HepG2 (cell line): ENCODE results near the gene TMEM33. TPM values are rescaled to one million over a fixed set of nuclear protein-coding genes. Genes with fewer than 3 reads are reported as not detected.

Experiments used
- ATAC-seq: fragments of 200-7000 bp; cut with Tn5 transposase; 3 replicates; pipeline ENCODE4 v1.9.1; 2020; ENCODE audit warnings: mild to moderate bottlenecking, moderate library complexity
- BruUV-seq: library from RNA; stranded (reverse); fragments of 400-500 nt; replicated peaks from 2 replicates; lab custom pipeline; 2021; lab: Mats Ljungman, UMichigan
- CTCF ChIA-PET: fragments of 300-600 bp; formaldehyde crosslinking; extraction: SDS; loops from one replicate; lab custom pipeline; 2021; ENCODE audit warnings: low total read pairs, inconsistent platforms, low intra/inter-chr PET ratio; lab: Yijun Ruan, JAX
- POLR2A ChIA-PET: fragments of 350-600 bp; sonication (Branson Sonifier 250); formaldehyde crosslinking; loops from one replicate; lab custom pipeline; 2020; ENCODE audit warnings: antibody characterized with exemption, inconsistent platforms; lab: Yijun Ruan, JAX
- DNase-seq: peaks from one replicate; pipeline ENCODE4 v3.0.0-alpha.2; 2015; ENCODE audit warnings: low spot score
- FAIRE-seq: peaks from 3 replicates; lab custom pipeline; 2011; peaks lifted over from hg19 to GRCh38; lab: Jason Lieb, UNC
- H2AFZ ChIP-seq: one replicate; pipeline ENCODE4 v1.6.1; 2011; ENCODE audit warnings: low read length, inconsistent platforms
- H3K27ac ChIP-seq: fragments of 300-600 bp; 3 replicates; pipeline ENCODE4 v1.8.0; 2011; ENCODE audit warnings: mixed run types, mild to moderate bottlenecking, mixed read lengths, low read length, inconsistent platforms; ENCODE audit not compliant: insufficient read depth; ENCODE audit errors: extremely low read length
- H3K27me3 ChIP-seq, 2 experiments: fragments of 200-600 bp in 1 of 2; 2 replicates in 1 of 2; 3 replicates in 1 of 2; pipeline versions ENCODE4 v1.6.0 to v1.8.0; 2011; ENCODE audit warnings: low read length in 2 of 2, mild to moderate bottlenecking in 2 of 2, moderate library complexity in 2 of 2, inconsistent platforms in 1 of 2; ENCODE audit not compliant: insufficient read depth in 2 of 2, control insufficient read depth in 1 of 2
- H3K36me3 ChIP-seq, 2 experiments: fragments of 200-600 bp in 1 of 2; replicated peaks in 1 of 2; 2 replicates in 1 of 2; 3 replicates in 1 of 2; pipeline versions ENCODE4 v1.5.1 to v1.8.0; 2011; ENCODE audit warnings: low read length in 2 of 2, inconsistent platforms in 1 of 2; ENCODE audit not compliant: insufficient read depth in 2 of 2, control insufficient read depth in 1 of 2
- H3K4me1 ChIP-seq: 2 replicates; pipeline ENCODE4 v1.5.1; 2012; ENCODE audit warnings: low read length, inconsistent platforms; ENCODE audit not compliant: insufficient read depth
- H3K4me2 ChIP-seq: 2 replicates; pipeline ENCODE4 v1.6.0; 2011; ENCODE audit warnings: low read depth, low read length, inconsistent platforms
- H3K4me3 ChIP-seq, 3 experiments: fragments of 200-600 bp in 1 of 3; sonication (generic), shearing (Covaris generic) in 1 of 3; replicated peaks in 1 of 3; 2 replicates each; pipeline ENCODE4 v1.5.1; 2011 to 2016; ENCODE audit warnings: low read length in 3 of 3, inconsistent platforms in 2 of 3, low read depth in 2 of 3, mild to moderate bottlenecking in 2 of 3, control low read depth in 1 of 3, mixed read lengths in 1 of 3; ENCODE audit not compliant: insufficient read depth in 1 of 3
- H3K79me2 ChIP-seq: one replicate; pipeline ENCODE4 v1.6.1; 2011; ENCODE audit warnings: low read length, inconsistent platforms; ENCODE audit not compliant: insufficient read depth
- H3K9ac ChIP-seq: 2 replicates; pipeline ENCODE4 v1.6.0; 2011; ENCODE audit warnings: mild to moderate bottlenecking, low read depth, low read length, inconsistent platforms; ENCODE audit not compliant: insufficient read depth
- H3K9me3 ChIP-seq: 2 replicates; pipeline ENCODE4 v1.5.1; 2012; ENCODE audit warnings: mild to moderate bottlenecking, low read length
- H4K20me1 ChIP-seq: 2 replicates; pipeline ENCODE4 v1.6.0; 2011; ENCODE audit warnings: inconsistent platforms, mild to moderate bottlenecking, low read length, moderate library complexity; ENCODE audit not compliant: insufficient read depth
- CSRNP2 ChIP-seq: sonication (generic); formaldehyde crosslinking; conservative IDR thresholded peaks from 2 replicates; pipeline ENCODE4 v1.8.0; 2022; ENCODE audit warnings: low read depth, missing genetic modification reagents
- CTCF ChIP-seq: sonication (generic); formaldehyde crosslinking; IDR thresholded peaks from 2 replicates; pipeline ENCODE4 v1.5.0; 2020; ENCODE audit warnings: mild to moderate bottlenecking, missing genetic modification reagents, moderate library complexity
- SMC3 ChIP-seq: IDR thresholded peaks from 2 replicates; pipeline ENCODE4 v1.6.1; 2011; ENCODE audit warnings: low read length, improper control_type of control experiment
- SMYD3 ChIP-seq: sonication (generic); formaldehyde crosslinking; IDR thresholded peaks from 2 replicates; pipeline ENCODE4 v1.8.1; 2023; ENCODE audit warnings: mild to moderate bottlenecking, missing genetic modification reagents
- STAG1 ChIP-seq: sonication (generic); formaldehyde crosslinking; IDR thresholded peaks from 2 replicates; pipeline ENCODE4 v1.4.0; 2020; ENCODE audit warnings: missing genetic modification reagents
- WGBS: methylation state at CpG from one replicate; pipeline ENCODE4 v1.1.6; 2017; ENCODE audit warnings: low lambda C conversion rate; 5-methylcytosine and 5-hydroxymethylcytosine counted together
- in situ Hi-C: cut with HindIII; loops from 2 replicates; pipeline ENCODE4 v1.10.0; 2017; ENCODE audit warnings: low pct_unique_long_range_greater_than_20kb; ENCODE audit not compliant: extremely low pct_ligation_motif_present
- intact Hi-C: fragments of 100-400 bp; cut with micrococcal nuclease; formaldehyde crosslinking; loops from one replicate; pipeline ENCODE4 v1.10.0; 2022; ENCODE audit not compliant: unreplicated experiment
- polyA plus RNA-seq, 8 experiments: library from polyadenylated mRNA; depleted of rRNA in 3 of 8; stranded (reverse) in 7 of 8; unstranded in 1 of 8; fragments of >200 nt; fragmentation: Illumina TruSeq in 4 of 8; extraction: Trizol in 4 of 8; gene quantifications; 2 replicates each; pipeline versions ENCODE4 v1.2.1 to v1.2.3, GENCODE V29; 2011 to 2016; ENCODE audit warnings: low read depth in 4 of 8, missing spikeins in 1 of 8, mixed read lengths in 1 of 8; ENCODE audit not compliant: insufficient read depth in 1 of 8
- total RNA-seq, 5 experiments: library from RNA; depleted of rRNA; stranded (reverse); fragments of >200 nt; fragmentation: Illumina TruSeq; extraction: Trizol; gene quantifications; 2 replicates each; pipeline ENCODE4 v1.2.3, GENCODE V29; 2016; ENCODE audit warnings: low read depth in 1 of 5

The TMEM33 gene
- total and polyA plus RNA-seq, 2 of the 13 experiments (the other 11 are each of a cell fraction or from before 2014, with no cell fraction given), result 36.1 to 66.6 TPM

- no peaks in the 10 kb centered on the region for H3K27me3 ChIP-seq
- peak; percentile 54 for FAIRE-seq
- H3K36me3 ChIP-seq, result no peaks in the 10 kb centered on the region
- no peak overlapping the region for H2AFZ ChIP-seq
- H3K4me2 ChIP-seq, result no peak overlapping the region
- no peak overlapping the region for H3K27ac ChIP-seq
- intact Hi-C loops, result loop anchor here (1.0 kb wide), 3 partner anchors 34 to 607 kb away; no protein-coding TSS in a partner anchor
- 2% methylated on average over 3 of the region's 3 CpGs for WGBS
- TF ChIP-seq SMC3, result peak; percentile 80
- TF ChIP-seq CTCF (CRISPR knock-in tag), result peak; percentile 65
- TF ChIP-seq STAG1, result peak; percentile 66
- TF ChIP-seq CSRNP2, result no peak
- no peak for TF ChIP-seq SMYD3 (CRISPR knock-in tag)
- TF ChIP-seq, all 625 proteins: peak for 3
- in situ Hi-C loops, result loop anchor here (5.0 to 10.0 kb wide), 2 partner anchors 196 to 623 kb away; no protein-coding TSS in a partner anchor
- Histone ChIP-seq H3K9ac (no peak overlapping the region), H3K4me3 (no peak overlapping the region), H4K20me1 (no peaks in the 10 kb centered on the region), H3K9me3 (no peaks in the 10 kb centered on the region), H3K4me1 (peaks cover 16% of the 10 kb centered on the region), H3K79me2 (no peaks in the 10 kb centered on the region)
- ChIA-PET POLR2A (no interaction called here), CTCF (interaction anchor here (1.4 to 4.2 kb wide), 4 partner anchors 34 to 607 kb away, joined by 3 to 34 read pairs (median 8); no protein-coding TSS in a partner anchor)
- BruUV-seq, result no TSS peak
- peak; percentile 23 for DNase-seq
- no peak for ATAC-seq
These were observed 47.2 kb upstream of the TMEM33 start for GRCh38 chr4:41887821-41888686.
